HepG2 (cell line): Measurements from ENCODE around the gene RPL41. TPM values are rescaled to one million over a fixed set of nuclear protein-coding genes. Genes with fewer than 3 reads are reported as not detected.

Source experiments
- AGO1 ChIP-seq: fragments of 200-400 bp; formaldehyde crosslinking; IDR thresholded peaks from 2 replicates; pipeline ENCODE4 v1.6.1; 2017; ENCODE audit warnings: mild to moderate bottlenecking, low read depth, low read length, moderate library complexity; ENCODE audit not compliant: poor library complexity, severe bottlenecking
- ARHGAP35 ChIP-seq: sonication (generic); formaldehyde crosslinking; IDR thresholded peaks from 2 replicates; pipeline ENCODE4 v1.9.0; 2022; ENCODE audit warnings: mild to moderate bottlenecking, inconsistent platforms, moderate library complexity, missing genetic modification reagents, borderline replicate concordance
- CHD4 ChIP-seq: fragments of 200-600 bp; sonication (generic); IDR thresholded peaks from 2 replicates; pipeline ENCODE4 v1.7.0; 2017; ENCODE audit warnings: mild to moderate bottlenecking, low read length, borderline replicate concordance
- FOSL1 ChIP-seq: sonication (generic); formaldehyde crosslinking; IDR thresholded peaks from 2 replicates; pipeline ENCODE4 v1.9.0; 2021; ENCODE audit warnings: missing genetic modification reagents, borderline replicate concordance
- FOXA1 ChIP-seq, 2 experiments: fragments of 450-650 bp in 1 of 2; sonication (generic) in 1 of 2; formaldehyde crosslinking in 1 of 2; IDR thresholded peaks; 2 replicates each; pipeline versions ENCODE4 v1.4.0 to v1.6.1; 2016 to 2020; ENCODE audit warnings: missing genetic modification reagents in 1 of 2
- FOXK2 ChIP-seq: fragments of 450-650 bp; IDR thresholded peaks from 2 replicates; pipeline ENCODE4 v1.6.1; 2016
- KDM2A ChIP-seq: sonication (generic); formaldehyde crosslinking; IDR thresholded peaks from 2 replicates; pipeline ENCODE4 v1.4.0; 2020; ENCODE audit warnings: low read depth, missing genetic modification reagents, borderline replicate concordance
- KLF11 ChIP-seq: IDR thresholded peaks from 2 replicates; pipeline ENCODE4 v1.6.1; 2016; ENCODE audit warnings: missing compliant biosample characterization
- NKX3-1 ChIP-seq: sonication (generic); formaldehyde crosslinking; IDR thresholded peaks from 2 replicates; pipeline ENCODE4 v1.5.0; 2020; ENCODE audit warnings: missing genetic modification reagents
- POGZ ChIP-seq: sonication (generic); formaldehyde crosslinking; IDR thresholded peaks from 2 replicates; pipeline ENCODE4 v1.4.0; 2020; ENCODE audit warnings: mild to moderate bottlenecking, missing genetic modification reagents
- RXRB ChIP-seq: IDR thresholded peaks from 2 replicates; pipeline ENCODE4 v1.6.1; 2016; ENCODE audit warnings: borderline replicate concordance, missing genetic modification reagents, missing compliant biosample characterization
- SMC3 ChIP-seq: IDR thresholded peaks from 2 replicates; pipeline ENCODE4 v1.6.1; 2011; ENCODE audit warnings: low read length, improper control_type of control experiment
- SSRP1 ChIP-seq: IDR thresholded peaks from 2 replicates; pipeline ENCODE4 v1.6.1; 2016; ENCODE audit warnings: control low read depth
- TBP ChIP-seq: sonication (generic); formaldehyde crosslinking; IDR thresholded peaks from 2 replicates; pipeline ENCODE4 v1.5.0; 2020; ENCODE audit warnings: missing genetic modification reagents
- ZBTB21 ChIP-seq: sonication (generic); formaldehyde crosslinking; IDR thresholded peaks from 2 replicates; pipeline ENCODE4 v1.4.0; 2020; ENCODE audit warnings: missing genetic modification reagents
- ZBTB38 ChIP-seq: sonication (generic); formaldehyde crosslinking; IDR thresholded peaks from 2 replicates; pipeline ENCODE4 v1.5.1; 2020; ENCODE audit warnings: mild to moderate bottlenecking, missing genetic modification reagents
- ZFP36L1 ChIP-seq: sonication (generic); formaldehyde crosslinking; IDR thresholded peaks from 2 replicates; pipeline ENCODE4 v1.8.0; 2022; ENCODE audit warnings: mild to moderate bottlenecking, missing genetic modification reagents, moderate library complexity
- ZKSCAN8 ChIP-seq: IDR thresholded peaks from 2 replicates; pipeline ENCODE4 v1.6.1; 2016; ENCODE audit warnings: borderline replicate concordance, missing genetic modification reagents, missing compliant biosample characterization
- ZNF160 ChIP-seq: sonication (generic); formaldehyde crosslinking; IDR thresholded peaks from 2 replicates; pipeline ENCODE4 v1.8.0; 2022; ENCODE audit warnings: mild to moderate bottlenecking, inconsistent platforms, missing genetic modification reagents
- ZNF382 ChIP-seq: sonication (generic); formaldehyde crosslinking; IDR thresholded peaks from 2 replicates; pipeline ENCODE4 v1.5.0; 2020; ENCODE audit warnings: missing genetic modification reagents, mild to moderate bottlenecking, borderline replicate concordance
- ZNF496 ChIP-seq: sonication (generic); formaldehyde crosslinking; IDR thresholded peaks from 2 replicates; pipeline ENCODE4 v1.8.1; 2023; ENCODE audit warnings: mild to moderate bottlenecking, moderate library complexity, missing genetic modification reagents; ENCODE audit not compliant: insufficient replicate concordance
- ZNF564 ChIP-seq: sonication (generic); formaldehyde crosslinking; IDR thresholded peaks from 2 replicates; pipeline ENCODE4 v1.8.1; 2023; ENCODE audit warnings: mild to moderate bottlenecking, missing genetic modification reagents
- ZNF839 ChIP-seq: sonication (generic); formaldehyde crosslinking; IDR thresholded peaks from 2 replicates; pipeline ENCODE4 v1.4.0; 2020; ENCODE audit warnings: missing genetic modification reagents, mild to moderate bottlenecking, borderline replicate concordance
- ZSCAN12 ChIP-seq: sonication (generic); formaldehyde crosslinking; IDR thresholded peaks from 2 replicates; pipeline ENCODE4 v1.9.0; 2021; ENCODE audit warnings: mild to moderate bottlenecking, missing genetic modification reagents
- polyA plus RNA-seq, 8 experiments: library from polyadenylated mRNA; depleted of rRNA in 3 of 8; stranded (reverse) in 7 of 8; unstranded in 1 of 8; fragments of >200 nt; fragmentation: Illumina TruSeq in 4 of 8; extraction: Trizol in 4 of 8; gene quantifications; 2 replicates each; pipeline versions ENCODE4 v1.2.1 to v1.2.3, GENCODE V29; 2011 to 2016; ENCODE audit warnings: low read depth in 4 of 8, missing spikeins in 1 of 8, mixed read lengths in 1 of 8; ENCODE audit not compliant: insufficient read depth in 1 of 8
- total RNA-seq, 5 experiments: library from RNA; depleted of rRNA; stranded (reverse); fragments of >200 nt; fragmentation: Illumina TruSeq; extraction: Trizol; gene quantifications; 2 replicates each; pipeline ENCODE4 v1.2.3, GENCODE V29; 2016; ENCODE audit warnings: low read depth in 1 of 5
- TF ChIP-seq, protein P1 (sequence below): sonication (generic); formaldehyde crosslinking; IDR thresholded peaks from 2 replicates; pipeline ENCODE4 v1.5.1; 2020; ENCODE audit warnings: mild to moderate bottlenecking, missing genetic modification reagents
- TF ChIP-seq, protein P2 (sequence below): sonication (generic); formaldehyde crosslinking; IDR thresholded peaks from 2 replicates; pipeline ENCODE4 v1.4.0; 2020; ENCODE audit warnings: missing genetic modification reagents, mild to moderate bottlenecking, borderline replicate concordance

RPL41 gene
- total and polyA plus RNA-seq, 2 of the 13 experiments (the other 11 are each of a cell fraction or from before 2014, with no cell fraction given) = 4,012 to 7,670 TPM

- TF ChIP-seq RXRB (CRISPR knock-in tag) (no peak), ZNF496 (CRISPR knock-in tag) (no peak), KLF11 (no peak), TBP (CRISPR knock-in tag) (no peak), ZBTB38 (CRISPR knock-in tag) (0 out of 2 replicates have a peak, but pooled peaks have one; percentile 25), ZNF564 (CRISPR knock-in tag) (no peak), NKX3-1 (no peak), SSRP1 (CRISPR knock-in tag) (no peak), KDM2A (peak; percentile 41; the same call in 1 of the 2 replicates), ZBTB21 (CRISPR knock-in tag) (no peak), FOXA1 (IDR thresholded peaks at IDR 0.05) (no peak), FOXA1 (CRISPR knock-in tag; IDR thresholded peaks at IDR 0.05) (no peak), FOXK2 (no peak), ZSCAN12 (CRISPR knock-in tag) (no peak), CHD4 (no peak), ZFP36L1 (CRISPR knock-in tag) (no peak), ZNF160 (CRISPR knock-in tag) (no peak), ZNF382 (no peak), FOSL1 (CRISPR knock-in tag) (no peak), ARHGAP35 (CRISPR knock-in tag) (no peak), POGZ (CRISPR knock-in tag) (no peak), ZNF839 (CRISPR knock-in tag) (no peak), ZKSCAN8 (CRISPR knock-in tag) (no peak), SMC3 (no peak), AGO1 (peak; percentile 51)
- TF ChIP-seq, protein P1, sequence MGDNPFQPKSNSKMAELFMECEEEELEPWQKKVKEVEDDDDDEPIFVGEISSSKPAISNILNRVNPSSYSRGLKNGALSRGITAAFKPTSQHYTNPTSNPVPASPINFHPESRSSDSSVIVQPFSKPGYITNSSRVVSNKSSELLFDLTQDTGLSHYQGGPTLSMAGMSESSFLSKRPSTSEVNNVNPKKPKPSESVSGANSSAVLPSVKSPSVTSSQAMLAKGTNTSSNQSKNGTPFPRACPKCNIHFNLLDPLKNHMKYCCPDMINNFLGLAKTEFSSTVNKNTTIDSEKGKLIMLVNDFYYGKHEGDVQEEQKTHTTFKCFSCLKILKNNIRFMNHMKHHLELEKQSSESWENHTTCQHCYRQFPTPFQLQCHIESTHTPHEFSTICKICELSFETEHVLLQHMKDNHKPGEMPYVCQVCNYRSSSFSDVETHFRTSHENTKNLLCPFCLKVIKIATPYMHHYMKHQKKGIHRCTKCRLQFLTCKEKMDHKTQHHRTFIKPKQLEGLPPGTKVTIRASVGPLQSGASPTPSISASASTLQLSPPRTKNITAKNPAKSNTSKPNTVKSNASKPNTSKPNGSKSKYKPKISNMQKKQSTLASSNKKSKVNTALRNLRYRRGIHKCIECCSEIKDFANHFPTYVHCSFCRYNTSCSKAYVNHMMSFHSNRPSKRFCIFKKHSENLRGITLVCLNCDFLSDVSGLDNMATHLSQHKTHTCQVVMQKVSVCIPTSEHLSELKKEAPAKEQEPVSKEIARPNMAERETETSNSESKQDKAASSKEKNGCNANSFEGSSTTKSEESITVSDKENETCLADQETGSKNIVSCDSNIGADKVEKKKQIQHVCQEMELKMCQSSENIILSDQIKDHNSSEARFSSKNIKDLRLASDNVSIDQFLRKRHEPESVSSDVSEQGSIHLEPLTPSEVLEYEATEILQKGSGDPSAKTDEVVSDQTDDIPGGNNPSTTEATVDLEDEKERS (CRISPR knock-in tag) = 0 out of 2 replicates have a peak, but pooled peaks have one; percentile 23
- TF ChIP-seq, protein P2, sequence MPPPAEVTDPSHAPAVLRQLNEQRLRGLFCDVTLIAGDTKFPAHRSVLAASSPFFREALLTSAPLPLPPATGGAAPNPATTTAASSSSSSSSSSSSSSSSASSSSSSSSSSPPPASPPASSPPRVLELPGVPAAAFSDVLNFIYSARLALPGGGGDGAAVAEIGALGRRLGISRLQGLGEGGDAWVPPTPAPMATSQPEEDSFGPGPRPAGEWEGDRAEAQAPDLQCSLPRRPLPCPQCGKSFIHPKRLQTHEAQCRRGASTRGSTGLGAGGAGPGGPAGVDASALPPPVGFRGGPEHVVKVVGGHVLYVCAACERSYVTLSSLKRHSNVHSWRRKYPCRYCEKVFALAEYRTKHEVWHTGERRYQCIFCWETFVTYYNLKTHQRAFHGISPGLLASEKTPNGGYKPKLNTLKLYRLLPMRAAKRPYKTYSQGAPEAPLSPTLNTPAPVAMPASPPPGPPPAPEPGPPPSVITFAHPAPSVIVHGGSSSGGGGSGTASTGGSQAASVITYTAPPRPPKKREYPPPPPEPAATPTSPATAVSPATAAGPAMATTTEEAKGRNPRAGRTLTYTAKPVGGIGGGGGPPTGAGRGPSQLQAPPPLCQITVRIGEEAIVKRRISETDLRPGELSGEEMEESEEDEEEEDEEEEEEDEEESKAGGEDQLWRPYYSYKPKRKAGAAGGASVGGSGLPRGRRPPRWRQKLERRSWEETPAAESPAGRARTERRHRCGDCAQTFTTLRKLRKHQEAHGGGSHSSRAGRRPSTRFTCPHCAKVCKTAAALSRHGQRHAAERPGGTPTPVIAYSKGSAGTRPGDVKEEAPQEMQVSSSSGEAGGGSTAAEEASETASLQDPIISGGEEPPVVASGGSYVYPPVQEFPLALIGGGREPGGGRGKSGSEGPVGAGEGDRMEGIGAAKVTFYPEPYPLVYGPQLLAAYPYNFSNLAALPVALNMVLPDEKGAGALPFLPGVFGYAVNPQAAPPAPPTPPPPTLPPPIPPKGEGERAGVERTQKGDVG (CRISPR knock-in tag) = no peak
Observed at GRCh38 chr12:56129206-56129941, 12.9 kb downstream of the RPL41 start (continued).
